EL (cell line): ENCODE data around the gene GLRB.
"Not testable (repeated sequence)": the region's sequence is repeated elsewhere in the genome, so short reads cannot be mapped to it uniquely, and the experiment has no call there.

Source experiments
- DNase-seq: peaks from one replicate; pipeline ENCODE4 v3.0.0-alpha.2; 2016

GLRB gene

GRCh38 chr4:157141976-157142375, 66.0 kb downstream of the GLRB start:
- DNase-seq = no peak

- no peak for DNase-seq
Measured at GRCh38 chr4:157143369-157143768, 67.4 kb downstream of the GLRB start.

DNA sequence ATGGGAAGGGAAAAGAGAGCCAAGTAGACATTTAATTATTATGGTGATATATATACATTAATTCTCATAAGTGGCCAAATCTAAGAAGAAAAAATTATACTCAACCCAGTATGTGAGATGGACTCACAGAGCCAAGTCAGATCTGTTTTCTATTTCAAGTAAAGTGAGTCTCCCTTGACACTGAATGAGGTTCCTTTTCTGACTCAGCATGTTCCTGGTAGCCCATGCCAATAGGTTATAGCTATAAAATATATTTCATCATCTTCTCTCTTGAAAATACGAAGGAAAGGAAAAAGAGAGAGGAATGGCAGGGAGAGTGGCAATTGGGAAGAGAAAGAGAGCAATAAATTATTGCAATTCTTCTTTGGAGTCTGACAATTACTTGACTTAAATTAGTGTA, 75.8 kb downstream of the GLRB start:
- no peak for DNase-seq

GRCh38 chr4:157165935-157166610, 90.1 kb downstream of the GLRB start:
- no peak for DNase-seq

- no peak for DNase-seq
Measured at GRCh38 chr4:157170321-157170720, 94.4 kb downstream of the GLRB start.

DNA sequence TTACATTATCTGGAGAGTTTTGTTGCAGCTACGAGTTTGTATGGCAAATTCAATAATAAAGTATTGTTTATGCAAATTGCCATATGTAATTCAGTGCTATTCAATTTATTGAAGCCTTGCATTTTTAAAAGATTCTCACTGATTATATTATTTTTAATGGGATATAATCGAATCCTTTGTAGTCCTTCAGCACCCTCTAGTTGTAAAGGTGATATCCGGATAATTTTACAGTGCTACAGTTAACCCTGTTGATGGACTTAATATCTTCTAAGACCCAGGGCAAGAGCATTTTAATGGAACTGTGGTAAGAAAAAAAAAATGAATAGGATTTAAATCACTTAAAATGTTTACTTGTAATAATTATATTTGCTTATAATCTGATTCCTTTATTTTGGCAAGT, 96.1 kb downstream of the GLRB start:
- DNase-seq = peak; percentile 8

DNA sequence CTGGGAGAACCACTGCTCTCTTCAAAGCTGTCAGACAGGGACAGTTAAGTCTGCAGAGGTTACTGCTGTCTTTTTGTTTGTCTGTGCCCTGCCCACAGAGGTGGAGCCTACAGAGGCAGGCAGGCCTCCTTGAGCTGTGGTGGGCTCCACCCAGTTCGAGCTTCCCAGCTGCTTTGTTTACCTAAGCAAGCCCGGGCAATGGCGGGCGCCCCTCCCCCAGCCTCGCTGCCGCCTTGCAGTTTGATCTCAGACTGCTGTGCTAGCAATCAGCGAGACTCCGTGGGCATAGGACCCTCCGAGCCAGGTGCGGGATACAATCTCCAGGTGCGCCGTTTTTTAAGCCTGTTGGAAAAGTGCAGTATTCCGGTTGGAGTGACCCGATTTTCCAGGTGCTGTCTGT, 104.3 kb downstream of the GLRB start:
- DNase-seq = not testable (repeated sequence)

GRCh38 chr4:157184300-157184699, 108.3 kb downstream of the GLRB start:
- DNase-seq = no peak

GRCh38 chr4:157185363-157185762, 109.4 kb downstream of the GLRB start:
- no peak for DNase-seq

DNA sequence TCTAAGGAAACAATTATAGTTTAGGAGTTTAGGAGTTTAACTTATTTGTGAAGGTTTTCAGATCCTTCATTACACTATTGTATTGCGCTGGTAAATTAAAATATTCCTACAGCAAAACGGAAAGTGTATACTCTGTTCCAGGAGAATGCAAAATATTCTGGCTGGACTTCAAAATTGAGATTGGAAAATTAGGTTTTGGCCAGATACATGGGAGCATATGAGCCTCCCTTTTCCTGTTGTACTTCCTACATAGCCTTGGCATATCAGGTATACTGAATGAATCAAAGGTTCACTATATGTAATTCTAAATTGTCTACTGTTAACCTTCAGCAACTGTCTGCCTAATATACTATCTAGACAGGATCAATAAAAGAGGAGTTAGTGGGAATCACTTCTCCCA, 119.4 kb downstream of the GLRB start:
- no peak for DNase-seq

DNA sequence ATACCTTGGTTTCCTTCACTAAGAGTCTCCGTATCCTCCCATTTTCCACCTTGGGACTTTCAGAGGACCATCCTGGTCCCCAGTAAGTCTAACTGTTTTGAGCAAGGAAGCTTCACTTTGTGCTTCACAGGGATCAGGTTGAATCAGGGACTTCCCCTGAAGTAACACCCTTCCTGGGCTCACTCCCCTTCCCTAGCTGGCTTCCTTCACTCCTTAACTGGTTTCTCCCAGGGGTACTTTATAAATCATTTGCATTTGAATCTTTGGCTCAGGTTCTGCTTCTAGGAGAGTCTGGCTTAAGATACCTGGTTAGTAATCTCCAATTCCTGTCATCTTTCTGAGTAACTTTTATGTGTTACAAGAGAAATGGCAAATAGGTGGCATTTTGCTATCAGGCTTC, 120.1 kb downstream of the GLRB start:
- DNase-seq = no peak

DNA sequence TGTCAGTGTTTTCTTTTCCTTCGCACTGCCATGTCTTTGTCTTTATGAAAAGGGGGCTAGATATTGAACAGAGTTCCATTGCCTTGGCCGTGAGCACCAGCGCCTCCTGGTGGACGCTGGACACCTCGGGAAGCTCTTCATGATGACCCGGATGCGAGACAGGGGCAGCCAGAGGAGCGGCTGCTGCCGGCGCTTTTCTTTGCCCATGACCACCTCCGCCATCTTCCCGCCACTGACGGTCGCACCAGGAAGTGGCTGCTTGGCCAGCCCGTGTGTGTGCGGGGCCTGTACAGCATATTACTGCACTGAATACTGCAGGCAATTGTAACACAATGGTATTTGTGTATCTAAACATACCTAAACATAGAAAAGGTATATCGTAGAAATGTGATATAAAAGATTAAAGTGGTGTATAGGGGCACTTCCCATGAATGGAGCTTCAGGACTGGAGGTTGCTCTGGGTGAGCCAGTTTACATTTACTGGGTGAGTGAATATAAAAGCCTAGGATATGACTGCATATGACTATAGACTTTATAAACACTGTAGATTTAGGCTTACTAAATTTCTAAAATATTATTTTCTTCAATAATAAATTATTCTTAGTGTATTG, 128.8 kb downstream of the GLRB start:
- DNase-seq = no peak

DNA sequence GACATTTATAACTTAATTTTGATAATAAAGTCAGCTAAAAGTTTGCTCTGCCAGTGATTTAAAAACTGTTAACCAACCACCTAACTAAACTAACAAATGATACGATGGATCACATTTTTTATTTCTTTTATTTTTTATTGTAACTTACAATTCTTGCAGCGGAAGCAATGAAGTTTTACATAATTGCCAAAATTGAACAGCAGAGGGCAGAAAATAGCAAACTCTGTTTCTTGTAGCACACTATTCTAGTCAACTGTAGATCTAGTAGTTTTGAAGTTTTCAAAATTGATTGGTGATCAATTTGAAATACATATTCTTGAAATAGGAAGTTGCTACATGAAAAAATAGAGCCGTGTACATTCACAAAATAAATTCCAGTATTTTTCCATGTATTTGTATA, 141.8 kb downstream of the GLRB start:
- peak; percentile 11 for DNase-seq

GRCh38 chr4:157219711-157220370, 143.9 kb downstream of the GLRB start:
- DNase-seq = no peak

GRCh38 chr4:157220371-157220881, 144.5 kb downstream of the GLRB start, which contains the start of gene GRIA2:
Gene GRIA2 (plus strand): TSS chr4:157220728. CDS start chr4:157221043, 315 bp downstream.
- peak; percentile 50 for DNase-seq

DNA sequence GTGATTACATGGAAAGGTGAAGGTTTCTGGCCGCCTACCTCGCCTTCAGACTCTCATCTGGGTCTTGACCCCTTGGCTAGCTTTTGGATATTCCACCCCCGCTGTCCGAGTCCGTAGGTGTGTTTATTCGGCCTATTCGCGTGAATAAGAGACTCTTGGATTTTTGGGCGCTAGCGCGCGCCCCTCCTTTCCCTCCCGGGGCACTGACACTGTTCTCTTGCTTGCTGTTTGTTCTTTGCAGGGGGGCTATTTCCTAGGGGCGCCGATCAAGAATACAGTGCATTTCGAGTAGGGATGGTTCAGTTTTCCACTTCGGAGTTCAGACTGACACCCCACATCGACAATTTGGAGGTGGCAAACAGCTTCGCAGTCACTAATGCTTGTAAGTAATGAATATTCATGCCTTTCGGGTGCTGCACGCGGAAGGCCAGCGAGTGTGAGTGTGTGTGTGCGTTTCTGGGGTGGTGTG, 145.5 kb downstream of the GLRB start:
- DNase-seq = no peak
